Neural cell (in vitro differentiated cells): ENCODE measurements around the gene MDM4. TPM values are rescaled to one million over a fixed set of nuclear protein-coding genes. Genes with fewer than 3 reads are reported as not detected.

Source experiments
- H2AFZ ChIP-seq: fragments of 200-600, 300-800 bp; sonication (generic), shearing (Covaris generic); 2 replicates; pipeline ENCODE4 v1.6.0; 2014; ENCODE audit warnings: low read depth, mild to moderate bottlenecking, antibody characterized with exemption, low read length, moderate library complexity
- H3F3A ChIP-seq: fragments of 200-600 bp; shearing (Covaris generic); 2 replicates; pipeline ENCODE4 v1.6.1; 2016; ENCODE audit warnings: mild to moderate bottlenecking, moderate library complexity, mixed read lengths, antibody characterized with exemption, low read length; ENCODE audit not compliant: insufficient read depth, poor library complexity, severe bottlenecking
- H3K27ac ChIP-seq: fragments of 200-600, 300-800 bp; sonication (generic), shearing (Covaris generic); 2 replicates; pipeline ENCODE4 v1.5.1; 2014; ENCODE audit warnings: mild to moderate bottlenecking, low read length, moderate library complexity
- H3K27me3 ChIP-seq: fragments of 300-800, 200-600 bp; sonication (generic), shearing (Covaris generic); 2 replicates; pipeline ENCODE4 v1.6.0; 2014; ENCODE audit warnings: mild to moderate bottlenecking, low read depth, low read length, moderate library complexity; ENCODE audit not compliant: insufficient read depth
- H3K36me3 ChIP-seq: fragments of 300-800, 200-600 bp; sonication (generic), shearing (Covaris generic); 2 replicates; pipeline ENCODE4 v1.5.1; 2014; ENCODE audit warnings: mild to moderate bottlenecking, antibody characterized with exemption, low read length, moderate library complexity; ENCODE audit not compliant: insufficient read depth
- H3K4me2 ChIP-seq: fragments of 300-800, 200-600 bp; sonication (generic), shearing (Covaris generic); 2 replicates; pipeline ENCODE4 v1.6.0; 2014; ENCODE audit warnings: mild to moderate bottlenecking, low read length
- H3K4me3 ChIP-seq: fragments of 300-800, 200-600 bp; sonication (generic), shearing (Covaris generic); 2 replicates; pipeline ENCODE4 v1.5.1; 2014; ENCODE audit warnings: mild to moderate bottlenecking, low read length, moderate library complexity
- H3K79me2 ChIP-seq: fragments of 200-600 bp; shearing (Covaris generic); replicated peaks from 2 replicates; pipeline ENCODE4 v1.6.0; 2014; ENCODE audit warnings: mild to moderate bottlenecking, low read length, moderate library complexity; ENCODE audit not compliant: insufficient read depth
- H3K9ac ChIP-seq: fragments of 300-800, 200-600 bp; sonication (generic), shearing (Covaris generic); 2 replicates; pipeline ENCODE4 v1.6.1; 2016; ENCODE audit warnings: mild to moderate bottlenecking, low read length, mixed read lengths
- H3K9me2 ChIP-seq: fragments of 200-600 bp; shearing (Covaris generic); 2 replicates; pipeline ENCODE4 v1.6.1; 2016; ENCODE audit warnings: mild to moderate bottlenecking, low read length, mixed read lengths; ENCODE audit not compliant: insufficient read depth
- H3K9me3 ChIP-seq: fragments of 200-600, 300-800 bp; sonication (generic), shearing (Covaris generic); 2 replicates; pipeline ENCODE4 v1.6.1; 2016; ENCODE audit warnings: mild to moderate bottlenecking, mixed run types, low read length, moderate library complexity, mixed read lengths
- H4K20me1 ChIP-seq: fragments of 200-600 bp; shearing (Covaris generic); 2 replicates; pipeline ENCODE4 v1.6.1; 2016; ENCODE audit warnings: mild to moderate bottlenecking, mixed run types; ENCODE audit not compliant: insufficient read depth
- EP300 ChIP-seq: fragments of 450-650 bp; conservative IDR thresholded peaks from 2 replicates; pipeline ENCODE4 v1.6.1; 2014; ENCODE audit warnings: antibody characterized with exemption, mild to moderate bottlenecking, moderate library complexity; ENCODE audit not compliant: poor library complexity, severe bottlenecking
- EZH2 ChIP-seq: fragments of 200-600, 300-800 bp; shearing (Covaris generic), sonication (generic); IDR thresholded peaks from 2 replicates; pipeline ENCODE4 v1.6.1; 2014; ENCODE audit warnings: antibody characterized with exemption, low read length, borderline replicate concordance, mild to moderate bottlenecking; ENCODE audit not compliant: insufficient read depth, poor library complexity, severe bottlenecking
- MXI1 ChIP-seq: fragments of 450-650 bp; conservative IDR thresholded peaks from 2 replicates; pipeline ENCODE4 v1.6.1; 2014; ENCODE audit warnings: antibody characterized with exemption, mild to moderate bottlenecking; ENCODE audit not compliant: poor library complexity, severe bottlenecking
- POLR2AphosphoS5 ChIP-seq: IDR thresholded peaks from 2 replicates; pipeline ENCODE4 v1.6.1; 2012
- RAD21 ChIP-seq: fragments of 450-650 bp; conservative IDR thresholded peaks from 2 replicates; pipeline ENCODE4 v1.6.1; 2014; ENCODE audit warnings: antibody characterized with exemption, mild to moderate bottlenecking, moderate library complexity
- REST ChIP-seq: IDR thresholded peaks from 2 replicates; pipeline ENCODE4 v1.6.1; 2012; ENCODE audit warnings: borderline replicate concordance
- SMC3 ChIP-seq: fragments of 450-650 bp; conservative IDR thresholded peaks from 2 replicates; pipeline ENCODE4 v1.6.1; 2014; ENCODE audit warnings: antibody characterized with exemption, mild to moderate bottlenecking, moderate library complexity; ENCODE audit not compliant: poor library complexity
- TAF1 ChIP-seq: IDR thresholded peaks from 2 replicates; pipeline ENCODE4 v1.6.1; 2012; ENCODE audit warnings: low read depth
- polyA plus RNA-seq: library from polyadenylated mRNA; depleted of rRNA; stranded (reverse); fragments of >200 nt; gene quantifications from 2 replicates; pipeline ENCODE4 v1.2.3, GENCODE V29; 2014
- TF ChIP-seq, protein P1 (sequence below): fragments of 450-650 bp; IDR thresholded peaks from 2 replicates; pipeline ENCODE4 v1.5.1; 2014; ENCODE audit warnings: antibody characterized with exemption, mild to moderate bottlenecking, moderate library complexity; ENCODE audit not compliant: poor library complexity, severe bottlenecking

Gene MDM4
- polyA plus RNA-seq, 1 donor from 2014 or later, result 36.8 TPM

GRCh38 chr1:204493145-204493983 lies 22.8 kb upstream of the MDM4 start:
- no peak for TF ChIP-seq POLR2AphosphoS5
- TF ChIP-seq REST, result no peak
- no peak for TF ChIP-seq EZH2
- TF ChIP-seq TAF1, result no peak
- TF ChIP-seq, protein P1, sequence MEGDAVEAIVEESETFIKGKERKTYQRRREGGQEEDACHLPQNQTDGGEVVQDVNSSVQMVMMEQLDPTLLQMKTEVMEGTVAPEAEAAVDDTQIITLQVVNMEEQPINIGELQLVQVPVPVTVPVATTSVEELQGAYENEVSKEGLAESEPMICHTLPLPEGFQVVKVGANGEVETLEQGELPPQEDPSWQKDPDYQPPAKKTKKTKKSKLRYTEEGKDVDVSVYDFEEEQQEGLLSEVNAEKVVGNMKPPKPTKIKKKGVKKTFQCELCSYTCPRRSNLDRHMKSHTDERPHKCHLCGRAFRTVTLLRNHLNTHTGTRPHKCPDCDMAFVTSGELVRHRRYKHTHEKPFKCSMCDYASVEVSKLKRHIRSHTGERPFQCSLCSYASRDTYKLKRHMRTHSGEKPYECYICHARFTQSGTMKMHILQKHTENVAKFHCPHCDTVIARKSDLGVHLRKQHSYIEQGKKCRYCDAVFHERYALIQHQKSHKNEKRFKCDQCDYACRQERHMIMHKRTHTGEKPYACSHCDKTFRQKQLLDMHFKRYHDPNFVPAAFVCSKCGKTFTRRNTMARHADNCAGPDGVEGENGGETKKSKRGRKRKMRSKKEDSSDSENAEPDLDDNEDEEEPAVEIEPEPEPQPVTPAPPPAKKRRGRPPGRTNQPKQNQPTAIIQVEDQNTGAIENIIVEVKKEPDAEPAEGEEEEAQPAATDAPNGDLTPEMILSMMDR, result no peak
- peaks cover 7% of the 10 kb centered on the region for H4K20me1 ChIP-seq
- peak overlapping the region; percentile 98 for H3K27ac ChIP-seq
- no peaks in the 10 kb centered on the region for H3K36me3 ChIP-seq
- peaks cover 7% of the 10 kb centered on the region for H3F3A ChIP-seq
- no peaks in the 10 kb centered on the region for H3K9me2 ChIP-seq
- H2AFZ ChIP-seq, result peak overlapping the region; percentile 17
- peaks cover 52% of the 10 kb centered on the region for H3K79me2 ChIP-seq
- H3K4me3 ChIP-seq, result peak overlapping the region; percentile 87
- H3K9me3 ChIP-seq, result no peaks in the 10 kb centered on the region
- H3K4me2 ChIP-seq, result peak overlapping the region; percentile 100
- H3K9ac ChIP-seq, result peak overlapping the region; percentile 99
- no peaks in the 10 kb centered on the region for H3K27me3 ChIP-seq

DNA sequence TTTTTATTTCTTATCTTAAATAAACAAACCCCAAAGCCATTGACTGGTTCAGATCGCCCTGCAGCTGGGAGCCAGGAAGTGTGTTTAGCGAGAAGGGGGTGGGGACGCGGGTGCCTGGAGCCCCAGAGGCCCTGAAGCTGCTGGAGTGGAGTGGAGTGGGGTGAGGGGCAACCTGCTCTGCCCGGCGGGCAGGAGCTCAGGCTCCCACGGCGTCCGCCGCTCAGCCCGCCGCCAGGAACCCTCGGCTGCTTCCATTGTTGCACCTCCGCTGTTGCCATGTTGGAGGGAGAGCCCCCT lies 22.3 kb upstream of the MDM4 start:
- Histone ChIP-seq H3K27me3 (no peaks in the 10 kb centered on the region), H3F3A (peaks cover 7% of the 10 kb centered on the region), H3K4me3 (peak overlapping the region; percentile 87), H3K9ac (peak overlapping the region; percentile 99), H3K27ac (peak overlapping the region; percentile 98), H2AFZ (peak overlapping the region; percentile 73), H3K79me2 (peaks cover 46% of the 10 kb centered on the region), H3K9me3 (no peaks in the 10 kb centered on the region), H3K36me3 (no peaks in the 10 kb centered on the region), H4K20me1 (peaks cover 7% of the 10 kb centered on the region), H3K9me2 (no peaks in the 10 kb centered on the region), H3K4me2 (peak overlapping the region; percentile 100)
- TF ChIP-seq, protein P1, result no peak
- TF ChIP-seq MXI1, result no peak
- TF ChIP-seq TAF1, result no peak
- TF ChIP-seq POLR2AphosphoS5, result no peak
- no peak for TF ChIP-seq SMC3
- TF ChIP-seq EZH2, result no peak
- no peak for TF ChIP-seq RAD21
- TF ChIP-seq EP300, result no peak
- no peak for TF ChIP-seq REST
